Stimulated activated CD4-positive, alpha-beta T cell treated with anti-CD3 and anti-CD28 coated beads, Interleukin-1b, Interleukin-23, amount 100 ng/mL, for 48 hours (primary cell): ENCODE results near the gene OR6K6.

Experiments used
- DNase-seq: peaks from one replicate; pipeline ENCODE4 v3.0.0-alpha.2; 2020

The OR6K6 gene

GRCh38 chr1:158754420-158754819, at the start of gene OR6K6:
TSS of gene OR6K6 (plus strand) at chr1:158754720. CDS start at chr1:158754888, 168 bp downstream.
- no peak for DNase-seq

GRCh38 chr1:158706096-158706495, 48.4 kb upstream of the OR6K6 start:
- no peak for DNase-seq

GRCh38 chr1:158711098-158711497, 43.4 kb upstream of the OR6K6 start:
- DNase-seq: no peak

GRCh38 chr1:158714754-158715153, 39.8 kb upstream of the OR6K6 start:
- no peak for DNase-seq

- no peak for DNase-seq
Observed at GRCh38 chr1:158716335-158716734, 38.2 kb upstream of the OR6K6 start.

- no peak for DNase-seq
Observed at GRCh38 chr1:158717344-158717743, 37.2 kb upstream of the OR6K6 start.

GRCh38 chr1:158719664-158720063, 34.9 kb upstream of the OR6K6 start:
- DNase-seq: no peak

GRCh38 chr1:158720620-158721019, 33.9 kb upstream of the OR6K6 start, which contains the start of gene OR6K3:
TSS of gene OR6K3 (minus strand) at chr1:158720720. CDS start at chr1:158718115, 2,605 bp downstream.
- DNase-seq: no peak

GRCh38 chr1:158724442-158724841, 30.1 kb upstream of the OR6K6 start:
- DNase-seq: no peak

GRCh38 chr1:158728510-158729225, 25.9 kb upstream of the OR6K6 start:
- DNase-seq: no peak

GRCh38 chr1:158730453-158730852, 24.1 kb upstream of the OR6K6 start:
- DNase-seq: no peak

- DNase-seq: no peak
Observed at GRCh38 chr1:158731707-158732106, 22.8 kb upstream of the OR6K6 start.

GRCh38 chr1:158732524-158732923, 22.0 kb upstream of the OR6K6 start:
- no peak for DNase-seq

GRCh38 chr1:158735848-158736247, 18.7 kb upstream of the OR6K6 start:
- no peak for DNase-seq

- no peak for DNase-seq
Observed at GRCh38 chr1:158752155-158752712, 2.3 kb upstream of the OR6K6 start.

GRCh38 chr1:158771950-158772866, 17.7 kb downstream of the OR6K6 start, which contains the start of gene OR6N1:
TSS of gene OR6N1 (minus strand) at chr1:158772195. CDS start at chr1:158766682, 5,513 bp downstream.
- DNase-seq: no peak

- no peak for DNase-seq
Observed at GRCh38 chr1:158781104-158781503, 26.6 kb downstream of the OR6K6 start, which contains the start of gene OR6N2. TSS of gene OR6N2 (minus strand) at chr1:158781204. CDS start at chr1:158777635, 3,569 bp downstream.

GRCh38 chr1:158793604-158794003, 39.1 kb downstream of the OR6K6 start:
- DNase-seq: peak; percentile 39

GRCh38 chr1:158794247-158794646, 39.7 kb downstream of the OR6K6 start:
- DNase-seq: no peak

GRCh38 chr1:158798531-158798930, 44.0 kb downstream of the OR6K6 start:
- DNase-seq: no peak

GRCh38 chr1:158799689-158800088, 45.2 kb downstream of the OR6K6 start:
- DNase-seq: peak; percentile 3

- DNase-seq: no peak
Observed at GRCh38 chr1:158800526-158800925, 46.0 kb downstream of the OR6K6 start.

GRCh38 chr1:158801396-158801795, 46.9 kb downstream of the OR6K6 start:
- no peak for DNase-seq
